Pancreas (tissue), 10 donors: ENCODE results near the gene KCNC4. TPM values are rescaled to one million over a fixed set of nuclear protein-coding genes. Genes with fewer than 3 reads are reported as not detected.

Experiments
- ATAC-seq, 4 donors: fragments of 200-7000 bp; cut with Tn5 transposase; one replicate each; pipeline versions ENCODE4 v1.8.0 to v1.9.1; 2020; ENCODE audit warnings: mild to moderate bottlenecking in 4 of 4, moderate library complexity in 4 of 4
- DNase-seq, 6 donors: peaks; one replicate each; pipeline ENCODE4 v3.0.0-alpha.2; 2020
- FAIRE-seq: peaks from 2 replicates; lab custom pipeline; 2012; peaks lifted over from hg19 to GRCh38; lab: Jason Lieb, UNC
- H3K27ac ChIP-seq, 4 donors: fragments of 200-600 bp; sonication (generic); 1 replicate in 3 of 4; 2 replicates in 1 of 4; pipeline versions ENCODE4 v1.5.0 to v1.8.0; 2020
- H3K27me3 ChIP-seq, 4 donors: fragments of 200-600 bp; one replicate each; pipeline ENCODE4 v1.8.0; 2021
- H3K36me3 ChIP-seq, 3 donors: fragments of 200-600 bp; sonication (generic) in 1 of 3; one replicate each; pipeline versions ENCODE4 v1.5.0 to v1.8.0; 2020 to 2021
- H3K4me1 ChIP-seq, 3 donors: fragments of 200-600 bp; one replicate each; pipeline ENCODE4 v1.8.0; 2021
- H3K4me3 ChIP-seq, 4 donors: fragments of 200-600 bp; sonication (generic) in 2 of 4; one replicate each; pipeline versions ENCODE4 v1.5.0 to v1.8.0; 2020 to 2021
- H3K9me3 ChIP-seq, 4 donors: fragments of 200-600 bp; one replicate each; pipeline ENCODE4 v1.8.0; 2021
- CTCF ChIP-seq, 4 donors: fragments of 200-600 bp; sonication (generic) in 3 of 4; IDR thresholded peaks; one replicate each; pipeline versions ENCODE4 v1.5.0 to v1.8.0; 2021; ENCODE audit warnings: antibody characterized with exemption in 4 of 4
- WGBS, 2 donors: extraction: QIAGEN DNeasy Blood & Tissue Kit; methylation state at CpG; one replicate each; pipeline ENCODE4 v1.1.7; 2013; 5-methylcytosine and 5-hydroxymethylcytosine counted together
- intact Hi-C, 3 donors: fragments of 100-400 bp; cut with DNase I; formaldehyde crosslinking; loops; one replicate each; pipeline versions ENCODE4 v1.11.1 to v1.14.2; 2022
- polyA plus RNA-seq, 2 donors: library from polyadenylated mRNA; stranded (reverse); fragments of 200-250 nt; gene quantifications; one replicate each; pipeline ENCODE4 v1.2.3, GENCODE V29; 2013
- total RNA-seq, 6 donors: library from RNA; stranded (reverse); fragmentation: NEBNext Ultra II Directional in 4 of 6; extraction: Animal tissue kit (Norgen Biotek cat#: 25700) in 4 of 6; gene quantifications; one replicate each; pipeline versions ENCODE4 v1.2.1 to v1.2.4, GENCODE V29; 2021 to 2023
- donor health status: healthy with polysubstance abuse.
- donor health status: DM: no; HTN: no; CAD: no; lungs with moderate emphysema.
- donor health status: DM: no; HTN: no; CAD: no.
- donor health status: control.
- donor health status: control.
- donor health status: Bipolar disorder and iron deficiency.
- donor health status: DM: yes; HTN: yes; CAD: no.
- donor health status: DM: no; HTN: no; CAD: no.
- donor health status: DM: no; HTN: no; CAD: no.
- donor health status: DM: yes; HTN: yes; CAD: no.

The KCNC4 gene
- total RNA-seq (10 to 100 TPM in 3 of 6 donors, 1 to 10 TPM in 3; 7.8 to 18.6 (median 10.5) TPM), polyA plus RNA-seq (1 to 10 TPM; 5.4 to 5.8 TPM)

- H3K4me1 ChIP-seq, result peaks cover 33 to 41% (median 33%) of the 10 kb centered on the region in 3 donors
- no peak for FAIRE-seq
- peak; percentile 76 to 84 (median 80) for ATAC-seq
Observed at GRCh38 chr1:110209715-110210603, at the start of gene KCNC4. Gene KCNC4, plus strand, starts transcription at chr1:110210314. Its CDS starts 1,186 bp downstream, at chr1:110211500.

DNA sequence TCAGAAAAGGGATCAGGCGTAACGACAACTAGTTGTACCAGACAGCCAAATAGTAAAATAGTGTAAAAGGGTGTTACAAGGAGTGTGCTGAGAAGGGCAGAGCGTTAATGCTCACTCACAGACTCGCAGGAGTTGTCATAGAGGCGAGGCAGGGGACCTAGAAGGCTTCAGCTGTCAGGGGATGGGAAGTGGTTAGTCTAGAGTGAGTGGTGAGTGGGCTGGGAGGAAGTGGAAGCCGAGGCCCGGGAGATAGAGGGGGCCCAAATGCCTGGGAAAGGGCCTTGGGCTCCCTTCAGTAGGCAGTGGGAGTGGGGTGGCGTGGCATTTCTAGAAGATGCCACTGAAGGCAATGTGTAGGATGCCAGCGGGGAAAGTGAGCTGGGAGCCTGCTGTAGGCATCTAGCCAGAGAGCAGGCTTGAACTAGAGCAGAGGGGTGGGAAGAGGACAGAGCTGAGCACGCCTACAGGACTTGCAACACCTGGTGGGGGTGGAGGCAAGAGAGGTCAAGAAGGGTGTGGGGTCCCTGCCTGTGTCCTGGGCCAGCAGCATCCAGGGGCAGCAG lies 49.5 kb upstream of the KCNC4 start:
- Histone ChIP-seq H3K36me3 (no peaks in the 10 kb centered on the region), H3K27me3 (no peaks in the 10 kb centered on the region), H3K27ac (no peak overlapping the region), H3K4me1 (no peaks in the 10 kb centered on the region), H3K9me3 (no peaks in the 10 kb centered on the region), H3K4me3 (no peak overlapping the region)
- WGBS, 2 donors, result 56 to 65% methylated on average over 10 of the region's 10 CpGs
- DNase-seq (no peak), FAIRE-seq (no peak), ATAC-seq (no peak)
- TF ChIP-seq CTCF (IDR thresholded peaks at IDR 0.05), result no peak
- intact Hi-C loops, result no loop called here

More at GRCh38 chr1:110209715-110210603, at the start of gene KCNC4:
- intact Hi-C loops, result loop anchor here in 2 of 3 donors (10.0 kb wide), 2 partner anchors 245 to 285 kb away; partner anchors contain the start of gene PROK1 (in 1 of the 2)
- Histone ChIP-seq H3K9me3 (no peaks in the 10 kb centered on the region), H3K36me3 (no peaks in the 10 kb centered on the region), H3K27ac (peak within 1 kb of the TSS; percentile 84 to 96 (median 90)), H3K4me3 (peak within 1 kb of the TSS; percentile 68 to 85 (median 77)), H3K27me3 (no peaks in the 10 kb centered on the region)
- WGBS, 2 donors, result 2 to 3% methylated on average over 32 to 103 of the region's 103 CpGs
- DNase-seq, result peak; percentile 89 to 94 (median 92)
- no peak for TF ChIP-seq CTCF (IDR thresholded peaks at IDR 0.05)

GRCh38 chr1:110161165-110161564 lies 48.9 kb upstream of the KCNC4 start:
- DNase-seq (no peak), ATAC-seq (no peak), FAIRE-seq (no peak)
- no peak for TF ChIP-seq CTCF (IDR thresholded peaks at IDR 0.05)
- no peaks in the 10 kb centered on the region for H3K9me3 ChIP-seq
- no peak overlapping the region for H3K27ac ChIP-seq
- no peaks in the 10 kb centered on the region for H3K27me3 ChIP-seq
- intact Hi-C loops, result no loop called here
- 87 to 100% methylated on average over 3 of the region's 3 CpGs for WGBS, 2 donors
- no peaks in the 10 kb centered on the region for H3K36me3 ChIP-seq
- no peaks in the 10 kb centered on the region for H3K4me1 ChIP-seq
- H3K4me3 ChIP-seq, result no peak overlapping the region

DNA sequence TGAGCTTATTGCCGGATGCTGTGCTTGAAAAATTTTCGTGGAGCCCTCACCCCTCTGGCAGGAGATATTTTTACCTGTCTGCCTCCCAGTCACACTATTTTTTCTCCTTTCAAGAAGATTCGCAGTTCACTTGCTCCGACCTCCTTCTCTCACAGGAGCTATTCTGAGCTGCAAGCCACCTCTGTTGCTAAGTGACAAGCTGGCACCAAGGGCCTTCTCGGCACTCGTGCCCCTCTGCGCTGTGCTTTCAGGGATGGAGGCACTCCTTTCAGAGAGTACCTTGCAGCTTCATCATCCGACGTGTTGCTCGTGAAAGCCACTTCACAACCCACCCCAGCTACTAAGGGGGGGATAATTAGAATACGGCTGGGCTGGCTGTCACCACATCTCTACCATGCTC lies 48.3 kb upstream of the KCNC4 start:
- TF ChIP-seq CTCF (IDR thresholded peaks at IDR 0.05), result no peak
- no peaks in the 10 kb centered on the region for H3K9me3 ChIP-seq
- FAIRE-seq (no peak), ATAC-seq (peak in 2 of 4 donors; percentile 48 to 59), DNase-seq (no peak)
- H3K27me3 ChIP-seq, result no peaks in the 10 kb centered on the region
- intact Hi-C loops, result no loop called here
- no peak overlapping the region for H3K27ac ChIP-seq
- H3K4me3 ChIP-seq, result no peak overlapping the region
- no peaks in the 10 kb centered on the region for H3K4me1 ChIP-seq
- H3K36me3 ChIP-seq, result no peaks in the 10 kb centered on the region
- 73 to 74% methylated on average over 11 of the region's 11 CpGs for WGBS, 2 donors
